Stomach (tissue), 4 donors: ENCODE measurements around the gene PIMREG.

Experiments used
- CTCF ChIP-seq, 7 experiments: fragments of 450-650 bp in 4 of 7; fragments of 200-600 bp in 3 of 7; sonication (generic) in 3 of 7; IDR thresholded peaks; one replicate each; pipeline ENCODE4 v1.5.1; 2016 to 2019; ENCODE audit warnings: antibody characterized with exemption in 7 of 7, control low read depth in 2 of 7, mild to moderate bottlenecking in 1 of 7
- POLR2A ChIP-seq, 4 donors: fragments of 450-650 bp; IDR thresholded peaks; one replicate each; pipeline ENCODE4 v1.6.1; 2016; ENCODE audit warnings: antibody characterized with exemption in 4 of 4, control low read depth in 2 of 4, mild to moderate bottlenecking in 1 of 4, moderate library complexity in 1 of 4

DNA sequence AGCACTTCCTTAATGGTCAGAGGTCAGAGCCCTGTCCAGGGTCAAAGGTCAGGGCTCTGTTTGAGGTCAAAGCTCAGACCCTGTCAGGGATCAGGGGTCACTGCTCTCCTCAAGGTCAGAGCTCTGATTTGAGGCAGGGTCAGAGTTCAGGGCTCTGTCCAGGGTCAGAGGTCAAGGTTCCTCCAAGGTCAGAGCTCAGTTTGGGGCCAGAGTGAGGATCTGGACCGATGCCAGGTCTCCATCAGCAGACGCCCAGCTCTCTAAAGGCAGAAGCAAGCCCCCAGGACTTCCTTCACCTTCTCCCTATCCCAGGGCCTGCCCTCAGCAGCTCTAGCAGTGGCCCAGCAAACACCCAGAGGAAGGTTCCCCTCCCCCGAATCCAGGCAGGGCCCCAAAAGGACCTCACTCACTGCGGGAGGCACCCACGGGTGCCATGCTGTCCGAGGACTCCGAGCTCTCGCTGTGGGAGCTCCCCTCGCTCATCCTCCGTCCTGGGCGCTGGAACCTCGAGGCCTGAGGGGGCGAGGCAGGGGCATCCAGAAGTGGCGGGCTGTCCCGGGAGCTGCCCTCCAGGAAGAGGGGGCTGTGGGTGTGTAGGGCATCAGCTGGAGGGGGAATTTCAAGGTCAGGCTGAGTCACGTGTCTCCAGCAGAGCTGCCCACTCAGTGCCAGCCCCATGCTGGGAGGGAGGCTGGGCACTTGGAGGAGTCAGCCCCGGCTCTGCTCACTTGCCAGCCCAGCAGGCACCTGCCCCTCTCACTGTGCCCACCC lies 26.7 kb downstream of the PIMREG start:
- no peak for TF ChIP-seq POLR2A (IDR thresholded peaks at IDR 0.05)
- no peak for TF ChIP-seq CTCF (IDR thresholded peaks at IDR 0.05)
